NCI-H2196 treated with DMSO at 0.1 percent for 48 hours (cell line): Measurements from ENCODE around the gene SIRT3.
"Not testable (repeated sequence)": the region's sequence is repeated elsewhere in the genome, so short reads cannot be mapped to it uniquely, and the experiment has no call there.

ENCODE experiments used
- DNase-seq: peaks from one replicate; lab custom pipeline; 2025; ENCODE audit not compliant: unreplicated experiment; lab: John Stamatoyannopoulos, UW

SIRT3 gene

GRCh38 chr11:204587-205109, 31.5 kb downstream of the SIRT3 start:
- no peak for DNase-seq

- no peak for DNase-seq
These were observed 32.1 kb downstream of the SIRT3 start for GRCh38 chr11:203945-204586.

- no peak for DNase-seq
These were observed 32.8 kb downstream of the SIRT3 start for GRCh38 chr11:203056-203944.

- no peak for DNase-seq
These were observed 33.7 kb downstream of the SIRT3 start for GRCh38 chr11:202490-202889.

GRCh38 chr11:201966-202365, 34.2 kb downstream of the SIRT3 start:
- no peak for DNase-seq

- DNase-seq, result no peak
These were observed 35.7 kb downstream of the SIRT3 start for GRCh38 chr11:200224-201003.

GRCh38 chr11:199782-200181, 36.4 kb downstream of the SIRT3 start:
- no peak for DNase-seq

- DNase-seq, result no peak
These were observed 37.0 kb downstream of the SIRT3 start for GRCh38 chr11:199004-199581.

- no peak for DNase-seq
These were observed 37.8 kb downstream of the SIRT3 start for GRCh38 chr11:198236-198806.

GRCh38 chr11:197741-198235, 38.4 kb downstream of the SIRT3 start:
- DNase-seq, result no peak

GRCh38 chr11:196786-197731, 39.1 kb downstream of the SIRT3 start:
- no peak for DNase-seq

- DNase-seq, result not testable (repeated sequence)
These were observed 42.7 kb downstream of the SIRT3 start for GRCh38 chr11:193481-193880.

GRCh38 chr11:192674-193128, 43.4 kb downstream of the SIRT3 start, which contains the start of gene SCGB1C1:
Gene SCGB1C1 (plus strand): TSS chr11:193078. CDS start chr11:193100, 22 bp downstream.
- not testable (repeated sequence) for DNase-seq

GRCh38 chr11:191490-192478, 44.4 kb downstream of the SIRT3 start:
- not testable (repeated sequence) for DNase-seq

GRCh38 chr11:190546-190945, 45.6 kb downstream of the SIRT3 start:
- DNase-seq, result not testable (repeated sequence)

- DNase-seq, result not testable (repeated sequence)
These were observed 46.3 kb downstream of the SIRT3 start for GRCh38 chr11:189843-190311.

- DNase-seq, result not testable (repeated sequence)
These were observed 46.9 kb downstream of the SIRT3 start for GRCh38 chr11:189200-189783.
